ENCODE measurements around the gene VSIG10. TPM values are rescaled to one million over a fixed set of nuclear protein-coding genes. Genes with fewer than 3 reads are reported as not detected.
A peak's percentile ranks its signal among the peaks of the same experiment; 100 is the strongest.

VSIG10 gene
- total RNA-seq, 1 experiment from 2014 or later, result 97.4 TPM

DNA sequence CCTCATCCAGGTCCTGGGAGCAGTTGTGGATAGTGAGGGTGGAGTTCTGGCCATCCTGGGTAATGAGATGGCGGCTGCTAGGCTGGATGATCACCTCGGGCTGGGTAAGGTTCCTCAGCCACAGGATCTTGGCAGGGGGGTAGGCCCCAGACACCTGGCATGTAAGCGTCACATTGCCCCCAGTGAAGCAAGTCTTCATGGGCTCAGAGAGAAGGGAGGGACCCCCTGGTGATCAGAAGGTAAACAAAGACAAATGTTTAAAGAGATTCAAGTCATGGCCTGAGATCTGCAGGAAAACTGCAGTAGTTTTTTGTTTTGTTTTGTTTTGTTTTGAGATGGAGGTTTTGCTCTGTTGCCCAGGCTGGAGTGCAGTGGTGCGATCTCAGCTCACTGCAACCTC lies 30.0 kb downstream of the VSIG10 start:
- no peak for TF ChIP-seq CTCF (conservative IDR thresholded peaks at IDR 0.05)
- Histone ChIP-seq H3T11ph (ENCODE audit: low read length) (no peak overlapping the region), H3K18ac (ENCODE audit: insufficient read length, low read depth, low read length) (no peak overlapping the region), H2BK5ac (ENCODE audit: insufficient read length, low read length) (no peak overlapping the region), H2BK15ac (ENCODE audit: low read depth, low read length) (no peak overlapping the region), H3K79me2 (ENCODE audit: insufficient read depth, low read length) (no peaks in the 10 kb centered on the region), H4K8ac (replicated peaks; ENCODE audit: insufficient read length, low read depth, low read length) (no peak overlapping the region), H2BK120ac (ENCODE audit: low read depth, low read length, poor library complexity, severe bottlenecking) (no peak overlapping the region), H4K5ac (ENCODE audit: insufficient read length, low read depth, low read length) (no peak overlapping the region), H3K9me3 (ENCODE audit: control insufficient read depth, low read depth, low read length) (no peaks in the 10 kb centered on the region), H3K79me1 (ENCODE audit: insufficient read depth, low read depth, low read length, poor library complexity, severe bottlenecking) (no peaks in the 10 kb centered on the region), H2AK5ac (ENCODE audit: insufficient read length, low read length) (no peak overlapping the region), H3K27me3 (ENCODE audit: insufficient read depth, low read length) (no peaks in the 10 kb centered on the region), H3K4me1 (ENCODE audit: insufficient read depth, low read length) (no peaks in the 10 kb centered on the region), H2BK12ac (ENCODE audit: insufficient read length, low read depth, low read length) (no peak overlapping the region), H3K27ac (ENCODE audit: insufficient read length, low read depth, low read length) (no peak overlapping the region), H2AFZ (ENCODE audit: low read length) (no peak overlapping the region), H3K14ac (ENCODE audit: insufficient read depth, low read length) (no peak overlapping the region), H3K9ac (ENCODE audit: extremely low read depth, insufficient read length, low read length) (no peak overlapping the region), H3K23me2 (ENCODE audit: insufficient read length, low read depth, low read length, poor library complexity, severe bottlenecking) (no peaks in the 10 kb centered on the region), H4K20me1 (ENCODE audit: control insufficient read depth, insufficient read depth, insufficient read length) (no peaks in the 10 kb centered on the region), H2BK20ac (ENCODE audit: low read depth, low read length, poor library complexity, severe bottlenecking) (no peak overlapping the region), H3K4ac (ENCODE audit: low read depth, low read length) (no peak overlapping the region), H4K91ac (ENCODE audit: insufficient read length, low read depth, low read length) (no peak overlapping the region), H3K23ac (ENCODE audit: insufficient read length, low read depth, low read length) (no peak overlapping the region), H3K56ac (ENCODE audit: insufficient read length, low read depth, low read length) (no peak overlapping the region), H3K4me2 (ENCODE audit: insufficient read depth, insufficient read length, low read length) (no peak overlapping the region)
- no peaks in the 10 kb centered on the region for H3K9me3 Mint-ChIP-seq
- H3K36me3 Mint-ChIP-seq (ENCODE audit: insufficient read depth in 1 of 3, low read depth in 3 of 3), result peaks cover 35 to 75% (median 56%) of the 10 kb centered on the region in 3 experiments; a peak in 6 of 7 replicates
- DNase-seq, result no peak
- peaks cover 5 to 7% of the 10 kb centered on the region in 2 experiments for H3K4me1 Mint-ChIP-seq
- H3K4me3 Mint-ChIP-seq, result no peak overlapping the region
- no peaks in the 10 kb centered on the region for H3K27me3 Mint-ChIP-seq (ENCODE audit: low read depth)
- peak overlapping the region in 2 of 3 experiments; percentile 16 to 30; a peak in 2 of 7 replicates for H3K27ac Mint-ChIP-seq
- WGBS (ENCODE audit: extremely low coverage, insufficient read length, low lambda C conversion rate), result no CpG with 5 or more reads among the region's 4 CpGs

Data from H9 (cell line).